K562 (cell line): ENCODE results near the gene KPNB1. TPM values are rescaled to one million over a fixed set of nuclear protein-coding genes. Genes with fewer than 3 reads are reported as not detected.

Source experiments
- ATAC-seq: fragments of 200-7000 bp; cut with Tn5 transposase; 3 replicates; pipeline ENCODE4 v1.9.1; 2020; ENCODE audit warnings: moderate library complexity
- BruUV-seq: library from RNA; stranded (reverse); fragments of 400-500 nt; replicated peaks from 2 replicates; lab custom pipeline; 2021; lab: Mats Ljungman, UMichigan
- CTCF ChIA-PET: fragments of 300-600 bp; formaldehyde crosslinking; extraction: SDS; loops from one replicate; lab custom pipeline; 2021; ENCODE audit warnings: low intra/inter-chr PET ratio; lab: Yijun Ruan, JAX
- POLR2A ChIA-PET: fragments of 300-600, 350-650 bp; sonication (Branson Sonifier 250); formaldehyde crosslinking; extraction: SDS; loops from one replicate; lab custom pipeline; 2021; ENCODE audit warnings: antibody characterized with exemption, inconsistent platforms; lab: Yijun Ruan, JAX
- DNase-seq, 4 experiments: peaks; one replicate each; pipeline versions ENCODE4 v3.0.0 to v3.0.0-alpha.2; 2011 to 2018; ENCODE audit warnings: low spot score in 3 of 4, mixed read lengths in 3 of 4; ENCODE audit errors: extremely low read depth in 1 of 4
- FAIRE-seq: peaks from 2 replicates; lab custom pipeline; 2011; peaks lifted over from hg19 to GRCh38; lab: Jason Lieb, UNC
- H2AFZ ChIP-seq: 2 replicates; pipeline ENCODE4 v1.6.0; 2011; ENCODE audit warnings: low read depth, low read length, control low read depth, inconsistent platforms
- H3K27ac ChIP-seq: fragments of 200-600 bp; 3 replicates; pipeline ENCODE4 v1.8.0; 2011; ENCODE audit warnings: low read depth, mild to moderate bottlenecking, control low read depth, inconsistent platforms, low read length, moderate library complexity, mixed read lengths; ENCODE audit errors: extremely low read depth
- H3K27me3 ChIP-seq, 2 experiments: fragments of 300-600 bp in 1 of 2; 2 replicates in 1 of 2; 3 replicates in 1 of 2; pipeline versions ENCODE4 v1.6.0 to v1.8.0; 2011; ENCODE audit warnings: inconsistent platforms in 2 of 2, low read length in 2 of 2, mild to moderate bottlenecking in 1 of 2, mixed read lengths in 1 of 2, moderate library complexity in 1 of 2; ENCODE audit not compliant: control insufficient read depth in 2 of 2, insufficient read depth in 2 of 2
- H3K36me3 ChIP-seq: fragments of 300-600 bp; 3 replicates; pipeline ENCODE4 v1.8.0; 2011; ENCODE audit warnings: mild to moderate bottlenecking, low read length, inconsistent platforms; ENCODE audit not compliant: control insufficient read depth, insufficient read depth
- H3K4me1 ChIP-seq, 2 experiments: fragments of 200-600 bp in 1 of 2; replicated peaks in 1 of 2; 2 replicates in 1 of 2; 3 replicates in 1 of 2; pipeline versions ENCODE4 v1.5.1 to v1.8.0; 2011; ENCODE audit warnings: inconsistent platforms in 2 of 2, low read length in 2 of 2, mild to moderate bottlenecking in 1 of 2, mixed read lengths in 1 of 2, moderate library complexity in 1 of 2; ENCODE audit not compliant: control insufficient read depth in 2 of 2, insufficient read depth in 2 of 2
- H3K4me2 ChIP-seq: 2 replicates; pipeline ENCODE4 v1.6.1; 2011; ENCODE audit warnings: low read length, control low read depth, inconsistent platforms, mixed read lengths; ENCODE audit not compliant: insufficient read depth
- H3K4me3 ChIP-seq: fragments of 200-600 bp; sonication (generic), shearing (Covaris generic); 2 replicates; pipeline ENCODE4 v1.5.1; 2016; ENCODE audit warnings: control low read depth, inconsistent platforms
- H3K79me2 ChIP-seq: fragments of 200-600 bp; 3 replicates; pipeline ENCODE4 v1.8.0; 2011; ENCODE audit warnings: low read length, inconsistent platforms; ENCODE audit not compliant: control insufficient read depth, insufficient read depth
- H3K9ac ChIP-seq, 2 experiments: 2 replicates each; pipeline versions ENCODE4 v1.6.0 to v1.6.1; 2011; ENCODE audit warnings: low read depth in 2 of 2, low read length in 2 of 2, control low read depth in 1 of 2, inconsistent platforms in 1 of 2, mild to moderate bottlenecking in 1 of 2, mixed read lengths in 1 of 2; ENCODE audit not compliant: insufficient read depth in 1 of 2
- H3K9me1 ChIP-seq: one replicate; pipeline ENCODE4 v1.6.0; 2011; ENCODE audit warnings: inconsistent platforms, mild to moderate bottlenecking, low read length, moderate library complexity; ENCODE audit not compliant: control insufficient read depth, insufficient read depth
- H3K9me3 ChIP-seq: replicated peaks from 2 replicates; pipeline ENCODE4 v1.5.1; 2011; ENCODE audit warnings: low read depth, low read length, inconsistent platforms; ENCODE audit not compliant: control insufficient read depth, insufficient read depth
- H4K20me1 ChIP-seq: replicated peaks from 2 replicates; pipeline ENCODE4 v1.6.1; 2011; ENCODE audit warnings: low read length, inconsistent platforms, mixed read lengths; ENCODE audit not compliant: control insufficient read depth, insufficient read depth
- FOXO4 ChIP-seq: fragments of 450-650 bp; formaldehyde crosslinking; IDR thresholded peaks from 2 replicates; pipeline ENCODE4 v1.4.0; 2020; ENCODE audit warnings: mild to moderate bottlenecking, moderate library complexity
- RBM34 ChIP-seq: fragments of 200-400 bp; formaldehyde crosslinking; IDR thresholded peaks from 2 replicates; pipeline ENCODE4 v1.6.1; 2018; ENCODE audit warnings: low read length, borderline replicate concordance; ENCODE audit not compliant: insufficient read depth
- TAF15 ChIP-seq: fragments of 200-400 bp; formaldehyde crosslinking; IDR thresholded peaks from 2 replicates; pipeline ENCODE4 v1.6.1; 2017; ENCODE audit warnings: mild to moderate bottlenecking, low read depth, low read length, moderate library complexity
- ZZZ3 ChIP-seq: fragments of 450-650 bp; IDR thresholded peaks from 2 replicates; pipeline ENCODE4 v1.6.1; 2016; ENCODE audit warnings: antibody characterized with exemption, mild to moderate bottlenecking, moderate library complexity
- WGBS: fragments of 100-300 bp; shearing (Covaris generic); methylation state at CpG from one replicate; pipeline ENCODE4 v1.1.6; 2016; ENCODE audit warnings: low coverage, mixed read lengths; ENCODE audit not compliant: insufficient coverage; ENCODE audit errors: missing lambda C conversion rate; 5-methylcytosine and 5-hydroxymethylcytosine counted together
- in situ Hi-C: fragments of 300-500 bp; cut with MboI; formaldehyde crosslinking; loops from 4 replicates; pipeline ENCODE4 v1.15.0; 2018; ENCODE audit warnings: inconsistent platforms, mixed read lengths
- intact Hi-C: fragments of 100-400 bp; cut with micrococcal nuclease; formaldehyde crosslinking; loops from 2 replicates; pipeline ENCODE4 v1.14.2; 2022
- polyA plus RNA-seq, 8 experiments: library from polyadenylated mRNA; depleted of rRNA in 4 of 8; stranded (reverse) in 5 of 8; unstranded in 3 of 8; fragments of >200 nt; fragmentation: Nextera tagmentation in 2 of 8; fragmentation: Illumina TruSeq in 1 of 8; extraction: Ambion mirVana in 2 of 8; extraction: Trizol in 1 of 8; gene quantifications; 2 replicates each; pipeline versions ENCODE4 v1.2.1 to v1.2.3, GENCODE V29; 2011 to 2014; ENCODE audit warnings: inconsistent platforms in 1 of 8, missing spikeins in 1 of 8
- total RNA-seq, 7 experiments: library from RNA; depleted of rRNA in 6 of 7; stranded (reverse); fragments of >200 nt in 6 of 7; fragmentation: Illumina TruSeq in 2 of 7; extraction: Trizol in 2 of 7; gene quantifications; 2 replicates each; pipeline versions ENCODE4 v1.2.1 to v1.2.3, GENCODE V29; 2011 to 2021; ENCODE audit warnings: low replicate concordance in 1 of 7
- TF ChIP-seq, protein P1 (sequence below), 2 experiments: fragments of 450-650 bp; conservative IDR thresholded peaks; 2 replicates each; pipeline ENCODE4 v1.6.1; 2017; ENCODE audit warnings: mild to moderate bottlenecking in 2 of 2, moderate library complexity in 2 of 2

KPNB1 gene
- total and polyA plus RNA-seq, 9 of the 15 experiments (the other 6 are each of a cell fraction or from before 2014, with no cell fraction given) = 154 to 622 (median 354) TPM

- no peak for FAIRE-seq
- intact Hi-C loops = no loop called here
- no peak overlapping the region for H3K27ac ChIP-seq
- no peak overlapping the region for H2AFZ ChIP-seq
- TF ChIP-seq FOXO4 (CRISPR knock-in tag) = no peak
- TF ChIP-seq, protein P1, sequence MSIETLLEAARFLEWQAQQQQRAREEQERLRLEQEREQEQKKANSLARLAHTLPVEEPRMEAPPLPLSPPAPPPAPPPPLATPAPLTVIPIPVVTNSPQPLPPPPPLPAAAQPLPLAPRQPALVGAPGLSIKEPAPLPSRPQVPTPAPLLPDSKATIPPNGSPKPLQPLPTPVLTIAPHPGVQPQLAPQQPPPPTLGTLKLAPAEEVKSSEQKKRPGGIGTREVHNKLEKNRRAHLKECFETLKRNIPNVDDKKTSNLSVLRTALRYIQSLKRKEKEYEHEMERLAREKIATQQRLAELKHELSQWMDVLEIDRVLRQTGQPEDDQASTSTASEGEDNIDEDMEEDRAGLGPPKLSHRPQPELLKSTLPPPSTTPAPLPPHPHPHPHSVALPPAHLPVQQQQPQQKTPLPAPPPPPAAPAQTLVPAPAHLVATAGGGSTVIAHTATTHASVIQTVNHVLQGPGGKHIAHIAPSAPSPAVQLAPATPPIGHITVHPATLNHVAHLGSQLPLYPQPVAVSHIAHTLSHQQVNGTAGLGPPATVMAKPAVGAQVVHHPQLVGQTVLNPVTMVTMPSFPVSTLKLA (conservative IDR thresholded peaks at IDR 0.05) = no peak
- TF ChIP-seq RBM34 = no peak
- TF ChIP-seq ZZZ3 = no peak
- no peak for TF ChIP-seq TAF15
- no peaks in the 10 kb centered on the region for H3K36me3 ChIP-seq
- no peak overlapping the region for H3K4me2 ChIP-seq
- 0 out of 4 replicates have a peak overlapping the region, but pooled peaks of 1 of the 2 experiments have one; percentile 19 for H3K9ac ChIP-seq
- in situ Hi-C loops = no loop called here
- peaks cover 25 to 50% of the 10 kb centered on the region in 2 experiments for H3K4me1 ChIP-seq
- peaks cover 3% of the 10 kb centered on the region for H4K20me1 ChIP-seq
- H3K4me3 ChIP-seq = no peak overlapping the region
- H3K9me3 ChIP-seq = no peaks in the 10 kb centered on the region
- ATAC-seq = no peak
- no peak for DNase-seq
- no TSS peak for BruUV-seq
- H3K9me1 ChIP-seq = no peaks in the 10 kb centered on the region
- POLR2A ChIA-PET = interaction anchor here (0.6 to 1.6 kb wide), 2 partner anchors 11 to 225 kb away, joined by 3 to 7 read pairs; partner anchors contain the start of gene PNPO
- H3K79me2 ChIP-seq = no peaks in the 10 kb centered on the region
- WGBS = 19% methylated on average over 3 of the region's 3 CpGs
- H3K27me3 ChIP-seq = peaks cover 19 to 69% of the 10 kb centered on the region in 2 experiments; a peak in 4 of 5 replicates
- CTCF ChIA-PET = no interaction called here
These were observed 66.7 kb downstream of the KPNB1 start for GRCh38 chr17:47716375-47716774.
